ENCODE results near the gene CBX8.

- TF ChIP-seq, protein P1, sequence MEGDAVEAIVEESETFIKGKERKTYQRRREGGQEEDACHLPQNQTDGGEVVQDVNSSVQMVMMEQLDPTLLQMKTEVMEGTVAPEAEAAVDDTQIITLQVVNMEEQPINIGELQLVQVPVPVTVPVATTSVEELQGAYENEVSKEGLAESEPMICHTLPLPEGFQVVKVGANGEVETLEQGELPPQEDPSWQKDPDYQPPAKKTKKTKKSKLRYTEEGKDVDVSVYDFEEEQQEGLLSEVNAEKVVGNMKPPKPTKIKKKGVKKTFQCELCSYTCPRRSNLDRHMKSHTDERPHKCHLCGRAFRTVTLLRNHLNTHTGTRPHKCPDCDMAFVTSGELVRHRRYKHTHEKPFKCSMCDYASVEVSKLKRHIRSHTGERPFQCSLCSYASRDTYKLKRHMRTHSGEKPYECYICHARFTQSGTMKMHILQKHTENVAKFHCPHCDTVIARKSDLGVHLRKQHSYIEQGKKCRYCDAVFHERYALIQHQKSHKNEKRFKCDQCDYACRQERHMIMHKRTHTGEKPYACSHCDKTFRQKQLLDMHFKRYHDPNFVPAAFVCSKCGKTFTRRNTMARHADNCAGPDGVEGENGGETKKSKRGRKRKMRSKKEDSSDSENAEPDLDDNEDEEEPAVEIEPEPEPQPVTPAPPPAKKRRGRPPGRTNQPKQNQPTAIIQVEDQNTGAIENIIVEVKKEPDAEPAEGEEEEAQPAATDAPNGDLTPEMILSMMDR (IDR thresholded peaks at IDR 0.05), result no peak
- no peak for TF ChIP-seq POLR2A (IDR thresholded peaks at IDR 0.05)
Observed at GRCh38 chr17:79794659-79795511, 2.0 kb downstream of the CBX8 start.

Data from lower leg skin (tissue), 3 donors.